GM19023 (cell line): ENCODE measurements around the gene ING3.
A peak's percentile ranks its signal among the peaks of the same experiment; 100 is the strongest.
"Not testable (repeated sequence)": the region's sequence is repeated elsewhere in the genome, so short reads cannot be mapped to it uniquely, and the experiment has no call there.

Experiments used
- ATAC-seq: cut with Tn5 transposase; IDR thresholded peaks from one replicate; pipeline ENCODE4 v1.9.1; 2021; ENCODE audit warnings: mild to moderate bottlenecking, moderate library complexity; ENCODE audit not compliant: unreplicated experiment

Gene ING3

GRCh38 chr7:120949998-120950538 is 509 bp upstream of the ING3 start:
- no peak for ATAC-seq

- no peak for ATAC-seq
Observed at GRCh38 chr7:120951309-120951699, 727 bp downstream of the ING3 start.

- ATAC-seq: no peak
Observed at GRCh38 chr7:120951826-120952225, 1.2 kb downstream of the ING3 start.

GRCh38 chr7:120955577-120956149 is 5.1 kb downstream of the ING3 start:
- ATAC-seq: peak; percentile 25

GRCh38 chr7:120959929-120960484 is 9.4 kb downstream of the ING3 start:
- no peak for ATAC-seq

GRCh38 chr7:120960714-120961113 is 10.1 kb downstream of the ING3 start:
- no peak for ATAC-seq

- ATAC-seq: no peak
Observed at GRCh38 chr7:120961638-120962173, 11.1 kb downstream of the ING3 start.

GRCh38 chr7:120964088-120964487 is 13.5 kb downstream of the ING3 start:
- ATAC-seq: no peak

- ATAC-seq: no peak
Observed at GRCh38 chr7:120966961-120967360, 16.4 kb downstream of the ING3 start.

- ATAC-seq: no peak
Observed at GRCh38 chr7:120973849-120974248, 23.3 kb downstream of the ING3 start.

GRCh38 chr7:120979765-120980499 is 29.4 kb downstream of the ING3 start:
- no peak for ATAC-seq

- ATAC-seq: no peak
Observed at GRCh38 chr7:120981117-120981516, 30.5 kb downstream of the ING3 start.

GRCh38 chr7:120981888-120982615 is 31.5 kb downstream of the ING3 start:
- ATAC-seq: no peak

GRCh38 chr7:120983592-120983991 is 33.0 kb downstream of the ING3 start:
- ATAC-seq: not testable (repeated sequence)

- ATAC-seq: no peak
Observed at GRCh38 chr7:120984406-120984805, 33.8 kb downstream of the ING3 start.

GRCh38 chr7:120985130-120985758 is 34.7 kb downstream of the ING3 start:
- ATAC-seq: no peak

- no peak for ATAC-seq
Observed at GRCh38 chr7:120985839-120986238, 35.3 kb downstream of the ING3 start.

GRCh38 chr7:120986650-120987049 is 36.1 kb downstream of the ING3 start:
- no peak for ATAC-seq

GRCh38 chr7:120987280-120987679 is 36.7 kb downstream of the ING3 start:
- ATAC-seq: no peak

- ATAC-seq: peak; percentile 97
Observed at GRCh38 chr7:120987683-120988590, 37.4 kb downstream of the ING3 start.
